ENCODE data around the gene ICE1.

ICE1 gene

DNA sequence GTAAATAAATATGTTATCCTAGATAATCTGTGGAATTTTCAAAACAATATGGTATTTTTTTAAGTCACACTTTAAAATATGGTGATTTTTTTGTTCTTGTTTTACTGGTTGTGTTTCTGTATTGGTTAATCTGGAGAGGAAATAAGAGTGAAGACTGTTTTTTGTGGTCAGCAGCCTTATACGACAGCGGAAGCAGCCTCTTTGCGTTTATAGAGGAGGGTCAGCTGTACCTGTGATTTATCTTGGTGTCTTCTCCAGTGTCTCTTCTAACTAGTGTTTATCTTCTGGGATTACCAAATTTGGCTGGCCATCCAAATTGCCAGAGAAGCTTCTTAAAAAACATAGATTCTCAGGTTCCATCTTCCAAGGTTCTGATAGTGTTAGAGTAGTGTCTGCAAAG lies 58.7 kb downstream of the ICE1 start:
- no peaks in the 10 kb centered on the region for H3K79me1 ChIP-seq (ENCODE audit: low read depth, low read length)
- H3K18ac ChIP-seq (ENCODE audit: low read length): no peak overlapping the region
- no peak overlapping the region for H4K8ac ChIP-seq (ENCODE audit: low read depth, low read length)
- H3K4me2 ChIP-seq (ENCODE audit: insufficient read depth, low read length, poor library complexity, severe bottlenecking): no peak overlapping the region
- H3K27ac ChIP-seq (replicated peaks; ENCODE audit: low read length): no peak overlapping the region
- no peak overlapping the region for H3K14ac ChIP-seq (ENCODE audit: low read length)
- no peak overlapping the region for H3K4ac ChIP-seq (ENCODE audit: low read length)
- no peak for DNase-seq (ENCODE audit: low spot score)
- H2AFZ ChIP-seq (ENCODE audit: low read length): no peak overlapping the region
- H2AK5ac ChIP-seq (ENCODE audit: low read depth, low read length): no peak overlapping the region
- peaks cover 4 to 67% of the 10 kb centered on the region in 2 donors for H3K36me3 ChIP-seq (replicated peaks in 1 of 2; ENCODE audit: control insufficient read depth in 2 of 2, insufficient read depth in 2 of 2, low read length in 2 of 2)
- peaks cover 0 to 2% of the 10 kb centered on the region in 2 donors for H3K9me3 ChIP-seq (replicated peaks in 1 of 2; ENCODE audit: control insufficient read depth in 2 of 2, insufficient read depth in 1 of 2, low read depth in 1 of 2, low read length in 2 of 2)
- H4K91ac ChIP-seq (ENCODE audit: low read depth, low read length, poor library complexity): no peak overlapping the region
- H3K4me3 ChIP-seq (ENCODE audit: low read length in 2 of 2): no peak overlapping the region
- no peak overlapping the region for H2BK120ac ChIP-seq (ENCODE audit: low read depth, low read length)
- no peak overlapping the region for H2BK12ac ChIP-seq (ENCODE audit: low read length)
- H3K9ac ChIP-seq (ENCODE audit: low read depth, low read length, poor library complexity): no peak overlapping the region
- H3K4me1 ChIP-seq (ENCODE audit: control insufficient read depth in 2 of 2, insufficient read depth in 1 of 2, low read depth in 1 of 2, low read length in 2 of 2): no peaks in the 10 kb centered on the region
- no CpG with 5 or more reads among the region's 3 CpGs for WGBS, 2 donors (ENCODE audit: extremely low coverage in 2 of 2, insufficient read length in 2 of 2, insufficient replicate concordance in 1 of 2)
- no peak overlapping the region for H3K23ac ChIP-seq (ENCODE audit: low read depth, low read length, poor library complexity)
- H2BK5ac ChIP-seq (ENCODE audit: low read length): no peak overlapping the region
- H3K27me3 ChIP-seq (ENCODE audit: control insufficient read depth in 3 of 3, insufficient read depth in 3 of 3, low read depth in 1 of 3, low read length in 3 of 3): no peaks in the 10 kb centered on the region
- H2BK15ac ChIP-seq (ENCODE audit: low read length): no peak overlapping the region

DNA sequence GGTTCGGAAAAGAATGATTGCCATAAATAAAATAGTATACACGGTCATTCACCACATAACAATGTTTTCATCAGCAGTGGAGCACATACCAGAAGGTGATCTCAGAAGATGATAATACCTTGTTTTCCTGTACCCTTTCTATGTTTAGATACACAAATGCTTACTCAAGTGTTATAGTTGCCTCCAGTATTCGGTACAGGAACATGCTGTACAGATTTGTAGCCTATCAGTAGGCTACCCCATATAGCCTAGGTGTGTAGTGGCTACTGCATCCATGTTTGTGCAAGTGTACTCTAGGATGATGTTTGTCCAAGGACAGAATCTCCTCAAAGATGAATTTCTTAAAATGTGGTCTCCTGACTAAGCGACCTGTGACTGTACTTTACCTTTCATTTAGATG lies 59.2 kb downstream of the ICE1 start:
- Histone ChIP-seq H3K9ac (ENCODE audit: low read depth, low read length, poor library complexity) (no peak overlapping the region), H2AK5ac (ENCODE audit: low read depth, low read length) (no peak overlapping the region), H3K4me3 (ENCODE audit: low read length in 2 of 2) (no peak overlapping the region), H3K4me2 (ENCODE audit: insufficient read depth, low read length, poor library complexity, severe bottlenecking) (no peak overlapping the region), H3K36me3 (replicated peaks in 1 of 2; ENCODE audit: control insufficient read depth in 2 of 2, insufficient read depth in 2 of 2, low read length in 2 of 2) (peaks cover 1 to 67% of the 10 kb centered on the region in 2 donors), H2BK120ac (ENCODE audit: low read depth, low read length) (no peak overlapping the region), H2BK12ac (ENCODE audit: low read length) (no peak overlapping the region), H3K9me3 (replicated peaks in 1 of 2; ENCODE audit: control insufficient read depth in 2 of 2, insufficient read depth in 1 of 2, low read depth in 1 of 2, low read length in 2 of 2) (no peaks in the 10 kb centered on the region), H3K4me1 (ENCODE audit: control insufficient read depth in 2 of 2, insufficient read depth in 1 of 2, low read depth in 1 of 2, low read length in 2 of 2) (no peaks in the 10 kb centered on the region), H3K4ac (ENCODE audit: low read length) (no peak overlapping the region), H2BK15ac (ENCODE audit: low read length) (no peak overlapping the region), H4K8ac (ENCODE audit: low read depth, low read length) (no peak overlapping the region), H4K91ac (ENCODE audit: low read depth, low read length, poor library complexity) (no peak overlapping the region), H3K79me1 (ENCODE audit: low read depth, low read length) (no peaks in the 10 kb centered on the region), H3K27ac (replicated peaks; ENCODE audit: low read length) (no peak overlapping the region), H2AFZ (ENCODE audit: low read length) (no peak overlapping the region), H3K27me3 (ENCODE audit: control insufficient read depth in 3 of 3, insufficient read depth in 3 of 3, low read depth in 1 of 3, low read length in 3 of 3) (no peaks in the 10 kb centered on the region), H2BK5ac (ENCODE audit: low read length) (no peak overlapping the region), H3K14ac (ENCODE audit: low read length) (no peak overlapping the region), H3K18ac (ENCODE audit: low read length) (no peak overlapping the region), H3K23ac (ENCODE audit: low read depth, low read length, poor library complexity) (no peak overlapping the region)
- no CpG with 5 or more reads among the region's 4 CpGs for WGBS, 2 donors (ENCODE audit: extremely low coverage in 2 of 2, insufficient read length in 2 of 2, insufficient replicate concordance in 1 of 2)
- DNase-seq (ENCODE audit: low spot score): no peak

DNA sequence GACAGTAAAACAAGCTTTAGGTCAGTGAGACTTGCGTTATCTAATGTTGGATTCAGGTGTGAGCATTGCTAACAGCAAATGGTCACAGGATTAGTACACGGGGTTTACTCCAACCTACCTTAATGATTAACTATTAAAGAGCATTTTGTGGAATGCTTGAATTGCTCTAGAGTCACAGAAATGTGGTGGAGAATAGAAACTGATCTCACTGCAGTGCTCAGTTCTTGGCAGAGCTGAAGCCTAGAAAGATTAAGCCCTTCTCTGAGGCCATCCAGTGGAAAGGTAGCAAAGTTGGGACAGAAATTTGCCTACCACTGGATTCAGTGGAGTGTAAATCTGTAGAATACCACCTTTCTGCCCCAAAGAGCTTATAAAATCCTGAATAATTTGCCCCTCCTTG lies 60.9 kb downstream of the ICE1 start:
- Histone ChIP-seq H2BK15ac (ENCODE audit: low read length) (no peak overlapping the region), H3K4me3 (ENCODE audit: low read length in 2 of 2) (no peak overlapping the region), H3K79me1 (ENCODE audit: low read depth, low read length) (no peaks in the 10 kb centered on the region), H3K18ac (ENCODE audit: low read length) (no peak overlapping the region), H3K9ac (ENCODE audit: low read depth, low read length, poor library complexity) (no peak overlapping the region), H2BK120ac (ENCODE audit: low read depth, low read length) (no peak overlapping the region), H2AFZ (ENCODE audit: low read length) (no peak overlapping the region), H3K27ac (replicated peaks; ENCODE audit: low read length) (no peak overlapping the region), H3K23ac (ENCODE audit: low read depth, low read length, poor library complexity) (no peak overlapping the region), H3K27me3 (ENCODE audit: control insufficient read depth in 3 of 3, insufficient read depth in 3 of 3, low read depth in 1 of 3, low read length in 3 of 3) (no peaks in the 10 kb centered on the region), H3K4me2 (ENCODE audit: insufficient read depth, low read length, poor library complexity, severe bottlenecking) (no peak overlapping the region), H3K4ac (ENCODE audit: low read length) (no peak overlapping the region), H2BK12ac (ENCODE audit: low read length) (no peak overlapping the region), H4K8ac (ENCODE audit: low read depth, low read length) (no peak overlapping the region), H2AK5ac (ENCODE audit: low read depth, low read length) (no peak overlapping the region), H2BK5ac (ENCODE audit: low read length) (no peak overlapping the region), H3K36me3 (replicated peaks in 1 of 2; ENCODE audit: control insufficient read depth in 2 of 2, insufficient read depth in 2 of 2, low read length in 2 of 2) (peaks cover 1 to 63% of the 10 kb centered on the region in 2 donors), H3K9me3 (replicated peaks in 1 of 2; ENCODE audit: control insufficient read depth in 2 of 2, insufficient read depth in 1 of 2, low read depth in 1 of 2, low read length in 2 of 2) (no peaks in the 10 kb centered on the region), H3K4me1 (ENCODE audit: control insufficient read depth in 2 of 2, insufficient read depth in 1 of 2, low read depth in 1 of 2, low read length in 2 of 2) (no peaks in the 10 kb centered on the region), H3K14ac (ENCODE audit: low read length) (no peak overlapping the region), H4K91ac (ENCODE audit: low read depth, low read length, poor library complexity) (no peak overlapping the region)
- no CpG with 5 or more reads among the region's 2 CpGs for WGBS, 2 donors (ENCODE audit: extremely low coverage in 2 of 2, insufficient read length in 2 of 2, insufficient replicate concordance in 1 of 2)
- no peak for DNase-seq (ENCODE audit: low spot score)

DNA sequence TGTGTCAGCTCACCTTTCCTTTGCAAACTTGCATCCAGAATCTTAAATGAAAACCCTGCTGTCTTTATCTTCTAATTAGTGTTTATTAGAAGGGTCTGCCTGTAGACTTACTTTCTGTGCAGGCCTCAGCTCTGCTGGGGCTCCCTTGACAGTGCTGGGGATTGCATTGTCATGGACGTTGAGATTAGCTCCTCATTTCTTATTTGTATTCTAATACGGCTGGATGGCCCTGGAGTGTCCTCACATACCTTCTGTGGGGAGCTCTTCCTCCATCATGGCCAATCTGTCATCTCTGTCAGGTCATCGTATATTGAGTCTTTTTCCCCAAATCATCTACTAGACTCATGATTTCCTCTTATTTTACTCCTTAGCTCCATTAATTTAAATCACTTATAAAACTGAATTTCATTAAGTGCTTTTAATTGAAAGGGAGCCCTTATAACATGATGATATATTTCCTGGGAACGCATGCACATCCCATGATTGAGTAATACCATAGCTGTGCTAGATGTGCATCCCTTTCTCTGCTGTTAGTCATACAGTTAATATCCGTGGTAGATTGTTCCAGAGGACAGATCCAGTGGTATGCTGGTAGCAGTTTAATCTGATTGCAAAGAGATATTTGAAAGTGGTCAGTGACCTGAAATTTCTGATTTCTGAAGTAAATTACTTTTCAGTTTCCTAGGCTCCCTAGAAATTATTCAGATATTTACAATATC lies 61.6 kb downstream of the ICE1 start:
- no peaks in the 10 kb centered on the region for H3K4me1 ChIP-seq (ENCODE audit: control insufficient read depth in 2 of 2, insufficient read depth in 1 of 2, low read depth in 1 of 2, low read length in 2 of 2)
- no peak overlapping the region for H2BK12ac ChIP-seq (ENCODE audit: low read length)
- no peak overlapping the region for H3K18ac ChIP-seq (ENCODE audit: low read length)
- H3K27ac ChIP-seq (replicated peaks; ENCODE audit: low read length): no peak overlapping the region
- no peak overlapping the region for H3K4ac ChIP-seq (ENCODE audit: low read length)
- no peaks in the 10 kb centered on the region for H3K9me3 ChIP-seq (replicated peaks in 1 of 2; ENCODE audit: control insufficient read depth in 2 of 2, insufficient read depth in 1 of 2, low read depth in 1 of 2, low read length in 2 of 2)
- H2BK5ac ChIP-seq (ENCODE audit: low read length): no peak overlapping the region
- H2AK5ac ChIP-seq (ENCODE audit: low read depth, low read length): no peak overlapping the region
- H4K91ac ChIP-seq (ENCODE audit: low read depth, low read length, poor library complexity): no peak overlapping the region
- WGBS, 2 donors (ENCODE audit: extremely low coverage in 2 of 2, insufficient read length in 2 of 2, insufficient replicate concordance in 1 of 2): no CpG with 5 or more reads among the region's 5 CpGs
- H3K23ac ChIP-seq (ENCODE audit: low read depth, low read length, poor library complexity): no peak overlapping the region
- H3K27me3 ChIP-seq (ENCODE audit: control insufficient read depth in 3 of 3, insufficient read depth in 3 of 3, low read depth in 1 of 3, low read length in 3 of 3): no peaks in the 10 kb centered on the region
- no peaks in the 10 kb centered on the region for H3K79me1 ChIP-seq (ENCODE audit: low read depth, low read length)
- H4K8ac ChIP-seq (ENCODE audit: low read depth, low read length): no peak overlapping the region
- H3K14ac ChIP-seq (ENCODE audit: low read length): no peak overlapping the region
- H3K4me2 ChIP-seq (ENCODE audit: insufficient read depth, low read length, poor library complexity, severe bottlenecking): no peak overlapping the region
- no peak for DNase-seq (ENCODE audit: low spot score)
- H2AFZ ChIP-seq (ENCODE audit: low read length): no peak overlapping the region
- H2BK15ac ChIP-seq (ENCODE audit: low read length): no peak overlapping the region
- H2BK120ac ChIP-seq (ENCODE audit: low read depth, low read length): no peak overlapping the region
- peaks cover 2 to 64% of the 10 kb centered on the region in 2 donors for H3K36me3 ChIP-seq (replicated peaks in 1 of 2; ENCODE audit: control insufficient read depth in 2 of 2, insufficient read depth in 2 of 2, low read length in 2 of 2)
- no peak overlapping the region for H3K4me3 ChIP-seq (ENCODE audit: low read length in 2 of 2)
- H3K9ac ChIP-seq (ENCODE audit: low read depth, low read length, poor library complexity): no peak overlapping the region

Data from neuronal stem cell (in vitro differentiated cells).